ENCODE measurements around the gene MID2.

Gene MID2

GRCh38 chrX:107968623-107969022, 143.0 kb downstream of the MID2 start:
- no peak for DNase-seq

- DNase-seq, result no peak
Measured at GRCh38 chrX:107970073-107970472, 144.4 kb downstream of the MID2 start.

- DNase-seq, result no peak
Measured at GRCh38 chrX:107971636-107972035, 146.0 kb downstream of the MID2 start.
